Stimulated activated CD8-positive, alpha-beta memory T cell treated with anti-CD3 and anti-CD28 coated beads, Interleukin-2, amount 100 ng/mL, for 1 hour (primary cell): ENCODE measurements around the gene CCNK.

Experiments
- DNase-seq, 2 donors: peaks; one replicate each; pipeline ENCODE4 v3.0.0-alpha.2; 2020; ENCODE audit warnings: low read depth in 2 of 2

Gene CCNK

DNA sequence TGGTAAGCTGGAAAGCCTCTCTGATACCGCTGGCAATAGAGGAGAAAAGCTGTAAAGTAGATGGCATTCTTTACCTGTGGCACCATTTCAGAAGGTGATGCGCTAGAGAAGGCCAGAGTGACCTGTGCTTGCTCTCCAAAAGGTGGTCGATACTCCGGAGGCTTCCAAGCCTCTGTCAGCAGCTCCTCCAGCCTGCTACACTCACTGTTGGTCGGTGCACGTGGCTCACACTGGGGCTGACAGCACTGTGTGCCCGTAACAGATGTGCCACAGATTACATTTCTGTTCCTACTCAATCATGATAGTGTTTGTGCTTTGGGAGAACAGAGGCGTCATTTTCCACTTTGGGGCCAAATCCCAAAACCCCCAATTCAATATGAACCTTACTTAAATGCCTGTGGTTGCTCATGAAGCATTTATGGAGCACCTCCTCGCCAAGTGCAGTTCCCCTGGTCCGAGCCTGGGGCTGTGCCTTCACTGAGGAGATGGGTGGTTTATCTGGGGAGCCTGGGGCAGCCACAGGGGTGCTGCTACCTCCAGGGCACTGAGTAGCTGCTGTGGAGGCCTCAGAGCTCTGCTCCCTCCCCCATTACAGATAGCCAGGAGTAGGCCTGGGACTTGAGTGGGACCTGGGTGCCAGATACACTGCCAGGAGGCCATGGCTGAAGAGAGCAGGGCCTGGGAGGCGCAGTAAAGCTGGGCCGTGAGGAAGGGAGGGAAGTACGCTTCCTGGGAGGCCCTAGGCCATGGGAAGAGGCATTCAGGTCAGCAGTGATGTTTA is 26.8 kb downstream of the CCNK start:
- no peak for DNase-seq

DNA sequence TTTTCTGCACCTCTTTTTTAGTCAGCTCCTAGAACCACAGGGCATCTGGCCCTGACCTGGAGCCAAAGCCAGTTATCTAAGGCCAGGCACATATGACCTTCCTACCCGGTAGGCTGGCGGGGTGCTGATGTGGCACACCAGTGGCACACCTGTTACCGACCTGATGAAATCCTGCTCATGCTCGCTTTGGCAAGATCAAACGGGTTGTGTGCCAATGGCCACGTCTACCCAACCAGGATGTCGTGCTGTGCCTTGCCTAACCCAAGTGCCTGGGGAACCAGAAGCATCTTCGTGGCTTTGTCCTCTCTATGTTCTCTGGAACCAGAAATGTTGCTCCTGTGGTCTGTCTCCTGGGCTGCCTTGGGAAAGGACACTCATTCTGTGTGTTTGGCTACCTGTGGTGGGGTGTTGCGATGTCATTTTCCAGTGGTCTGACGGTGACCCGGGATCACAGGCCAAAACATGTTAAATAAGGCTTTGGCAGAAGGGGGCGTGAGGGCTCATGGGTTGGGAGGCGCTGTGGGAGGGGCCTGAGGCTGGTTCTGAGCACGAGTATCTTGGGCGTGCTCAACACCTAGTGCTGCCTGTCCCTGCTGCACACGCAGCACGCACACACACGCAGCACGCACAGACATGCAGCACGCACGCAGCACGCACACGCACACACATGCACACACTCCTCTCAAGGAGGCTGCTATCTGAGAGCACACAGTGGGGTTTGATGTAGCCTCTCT is 27.9 kb downstream of the CCNK start:
- DNase-seq = no peak

DNA sequence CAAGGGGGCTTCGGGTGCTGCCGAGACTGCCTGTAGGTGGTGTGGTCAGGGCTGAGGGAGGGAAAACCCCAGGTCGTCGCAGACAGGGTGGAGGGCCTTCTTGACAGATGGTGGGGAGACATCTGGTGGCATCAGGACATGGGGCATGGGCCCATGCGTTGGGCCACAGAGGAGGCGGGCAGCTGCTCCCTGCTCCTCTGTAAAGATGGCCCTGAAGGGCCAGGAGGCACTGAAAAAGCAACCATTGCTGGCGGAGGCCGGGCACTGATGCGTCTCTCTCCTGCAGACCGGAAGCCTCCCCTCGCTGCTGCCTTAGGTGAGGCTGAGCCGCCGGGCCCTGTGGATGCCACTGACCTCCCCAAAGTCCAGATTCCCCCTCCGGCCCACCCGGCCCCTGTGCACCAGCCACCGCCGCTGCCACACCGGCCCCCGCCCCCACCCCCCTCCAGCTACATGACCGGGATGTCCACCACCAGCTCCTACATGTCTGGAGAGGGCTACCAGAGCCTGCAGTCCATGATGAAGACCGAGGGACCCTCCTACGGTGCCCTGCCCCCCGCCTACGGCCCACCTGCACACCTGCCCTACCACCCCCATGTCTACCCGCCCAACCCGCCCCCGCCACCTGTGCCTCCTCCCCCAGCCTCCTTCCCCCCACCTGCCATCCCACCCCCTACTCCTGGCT is 28.8 kb downstream of the CCNK start:
- DNase-seq = no peak

DNA sequence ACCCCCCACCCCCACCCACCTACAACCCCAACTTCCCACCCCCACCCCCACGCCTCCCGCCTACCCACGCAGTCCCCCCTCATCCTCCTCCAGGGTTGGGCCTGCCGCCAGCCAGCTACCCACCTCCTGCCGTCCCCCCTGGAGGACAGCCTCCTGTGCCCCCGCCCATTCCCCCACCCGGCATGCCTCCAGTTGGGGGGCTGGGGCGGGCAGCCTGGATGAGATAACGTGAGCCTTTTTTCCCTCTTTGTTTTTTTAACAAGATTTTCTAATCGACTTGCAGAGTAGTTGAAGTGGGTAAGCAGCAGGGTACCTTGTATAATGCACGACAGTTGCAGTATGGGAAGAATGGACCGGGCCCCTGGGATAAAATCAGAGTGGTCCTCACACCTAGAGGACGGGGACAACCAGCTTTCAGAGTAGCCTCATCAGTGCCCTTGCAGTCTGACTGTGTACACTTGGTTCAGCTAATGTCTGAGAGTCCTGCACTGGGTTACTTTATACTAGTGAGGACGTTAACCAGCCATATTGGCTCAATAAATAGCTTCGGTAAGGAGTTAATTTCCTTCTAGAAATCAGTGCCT is 29.4 kb downstream of the CCNK start:
- DNase-seq = no peak

DNA sequence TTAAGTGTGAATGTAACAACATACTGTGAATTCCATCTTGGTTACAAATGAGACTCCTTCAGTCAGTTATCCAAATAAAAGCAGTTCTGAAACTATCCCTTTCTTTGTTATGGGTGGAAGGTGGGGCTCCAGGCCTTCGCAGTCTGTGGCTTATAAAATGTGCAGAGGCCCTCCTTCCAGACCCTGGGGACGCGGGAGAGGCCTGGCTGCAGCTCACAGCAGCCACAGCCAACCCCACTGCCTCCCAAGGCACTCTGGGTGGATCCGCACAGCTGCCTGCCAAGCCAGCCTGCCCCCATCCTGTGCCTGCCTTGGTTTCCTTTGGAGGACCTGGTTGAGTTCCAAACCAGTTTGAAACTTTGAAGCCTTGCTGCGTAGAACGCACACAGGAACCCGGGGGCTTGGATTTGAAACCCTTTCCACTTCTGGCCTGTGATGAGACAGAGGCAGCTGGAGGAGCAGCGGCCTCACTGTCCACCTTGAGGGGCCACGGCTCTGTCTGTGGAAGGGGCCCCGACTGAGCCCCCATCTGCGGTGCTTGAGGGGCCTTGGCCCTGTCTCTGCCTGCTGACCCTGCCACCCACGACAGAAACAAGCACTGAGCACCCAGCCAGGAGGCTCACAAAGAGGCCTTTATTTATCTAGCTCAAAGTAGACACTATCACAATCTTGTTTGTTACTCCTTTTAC is 30.4 kb downstream of the CCNK start:
- DNase-seq = no peak

DNA sequence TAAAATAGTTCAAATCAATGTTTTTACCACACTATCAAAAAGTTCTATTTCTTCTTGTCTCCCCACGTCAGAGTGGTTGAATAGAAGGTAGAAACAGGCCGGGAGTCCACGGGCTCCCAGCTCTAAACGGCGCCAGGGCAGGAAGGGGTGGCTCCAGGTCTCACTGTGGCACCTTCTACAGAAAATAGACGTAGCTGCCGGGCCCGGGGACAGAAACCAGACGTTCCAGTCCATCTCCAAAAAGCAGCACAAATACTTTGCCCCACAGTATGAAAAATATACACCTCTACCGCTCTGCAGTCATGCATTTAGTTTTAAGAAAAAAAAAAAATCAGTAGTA is 30.9 kb downstream of the CCNK start:
- DNase-seq = no peak

DNA sequence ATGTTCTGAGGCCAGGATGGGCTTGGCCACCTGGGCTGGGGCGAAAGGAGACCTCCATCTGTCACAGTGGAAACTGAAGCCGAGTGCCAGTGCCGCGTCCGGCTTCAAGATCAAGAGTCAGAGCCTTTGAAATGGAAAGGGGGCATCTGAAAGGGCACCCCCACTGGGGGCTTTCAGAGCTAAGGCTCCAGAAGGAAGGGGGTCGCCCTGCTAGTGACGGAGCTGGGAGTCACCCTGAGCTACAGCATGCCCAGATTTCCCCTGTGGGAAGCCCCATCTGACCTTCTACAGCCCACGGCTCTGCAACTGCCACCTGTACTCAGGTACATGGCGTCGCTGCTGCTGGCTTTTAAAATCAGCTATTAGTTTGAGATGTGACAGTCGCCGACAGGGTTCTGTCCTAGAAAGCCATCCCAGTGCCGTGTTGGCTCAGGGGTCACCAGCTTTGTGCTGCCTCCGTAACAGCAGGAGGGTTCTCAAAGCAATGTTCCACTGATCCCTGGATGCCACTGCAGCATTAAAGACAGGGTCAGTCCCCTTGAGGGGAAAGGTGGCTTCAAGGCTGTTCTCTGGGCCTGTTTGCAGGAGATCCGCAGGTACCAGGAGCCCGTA is 31.5 kb downstream of the CCNK start:
- no peak for DNase-seq

DNA sequence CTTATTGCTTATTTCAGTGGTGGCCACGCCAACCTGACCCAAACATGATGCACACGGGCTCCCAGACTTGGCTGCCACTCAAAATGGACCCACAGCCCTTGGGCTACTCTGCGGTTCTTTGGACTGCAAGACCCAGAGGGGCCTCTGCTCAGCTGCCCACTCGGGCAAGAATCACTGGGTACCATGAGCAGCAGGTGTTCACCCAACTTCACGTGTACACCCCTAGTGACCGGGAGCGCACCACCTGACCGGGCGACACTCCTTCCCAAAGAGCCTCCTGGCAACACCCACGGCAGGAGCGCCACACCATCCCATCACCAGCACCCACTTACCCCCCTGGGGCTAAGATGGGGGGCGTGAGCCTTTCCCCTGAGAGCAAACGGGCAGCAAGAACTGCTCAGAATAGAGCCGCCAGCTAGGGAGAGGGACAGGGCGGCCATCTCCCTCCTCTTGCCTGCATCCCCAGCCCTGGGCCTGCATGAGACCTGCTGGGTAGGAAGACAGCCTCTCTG is 32.0 kb downstream of the CCNK start:
- DNase-seq = no peak

DNA sequence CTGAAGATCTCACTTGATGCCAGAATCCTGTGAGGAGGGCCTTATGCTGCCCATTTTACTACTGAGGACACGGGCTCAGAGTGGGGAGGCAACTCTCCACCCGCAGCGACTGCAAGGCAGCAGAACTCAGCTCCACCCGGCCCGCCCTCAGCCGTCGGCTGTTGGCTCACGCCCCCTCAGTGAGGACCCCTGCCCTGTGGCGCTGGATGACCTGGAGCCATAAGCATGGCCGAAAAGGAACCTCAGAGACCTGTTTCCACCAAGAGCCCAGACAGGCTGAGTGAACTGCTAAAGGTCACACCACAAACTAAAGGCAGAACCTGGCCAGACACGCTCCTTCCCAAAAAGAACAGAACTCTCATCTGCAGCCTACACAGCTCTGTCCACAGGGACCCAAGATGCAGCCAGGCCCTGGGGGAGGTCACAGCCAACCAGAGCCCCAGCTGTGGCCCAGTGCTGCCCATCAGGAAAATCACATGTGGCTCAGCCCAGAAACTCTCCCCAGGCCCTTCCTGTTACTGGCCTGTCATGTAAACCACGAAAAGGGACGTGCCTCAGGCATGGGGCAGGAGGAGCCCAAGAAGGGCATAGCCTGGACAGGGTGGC is 32.8 kb downstream of the CCNK start:
- DNase-seq = no peak

DNA sequence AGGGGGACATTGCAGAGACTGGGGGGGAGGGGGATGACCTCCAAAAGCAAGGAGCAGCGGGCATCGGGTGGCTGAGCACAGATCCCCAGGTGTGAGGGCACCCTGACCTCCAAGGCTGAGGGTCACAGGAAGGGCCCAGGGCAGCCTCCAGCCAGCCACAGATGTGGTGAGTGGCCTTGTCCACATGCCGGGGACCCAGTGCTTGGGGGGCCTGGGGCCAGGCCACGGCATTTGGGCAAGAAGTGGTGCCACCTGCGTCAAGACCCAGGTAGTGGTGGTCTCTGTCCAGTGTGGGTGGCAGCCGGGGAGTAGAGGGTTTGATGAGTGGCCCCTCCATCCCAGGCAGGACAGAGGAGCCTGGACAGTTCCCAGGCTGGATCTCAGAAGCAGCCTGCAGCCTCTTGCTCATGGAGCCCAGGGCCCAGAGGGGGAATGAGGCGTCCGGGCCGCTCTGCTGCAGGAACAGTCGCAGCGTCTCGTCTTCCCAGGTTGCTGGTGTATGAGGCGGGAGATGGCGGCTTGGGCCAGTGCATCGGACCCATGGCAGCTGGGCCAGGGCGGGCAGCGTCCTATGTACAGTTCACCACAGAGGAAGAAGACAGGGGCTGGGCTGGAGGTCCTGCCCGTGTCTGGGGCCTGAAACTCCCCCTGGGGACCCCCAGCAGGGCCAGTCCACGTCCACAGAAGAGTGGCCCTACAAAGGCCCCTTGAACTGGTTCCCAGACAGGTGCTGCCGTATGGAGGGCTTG is 33.5 kb downstream of the CCNK start:
- DNase-seq = no peak

DNA sequence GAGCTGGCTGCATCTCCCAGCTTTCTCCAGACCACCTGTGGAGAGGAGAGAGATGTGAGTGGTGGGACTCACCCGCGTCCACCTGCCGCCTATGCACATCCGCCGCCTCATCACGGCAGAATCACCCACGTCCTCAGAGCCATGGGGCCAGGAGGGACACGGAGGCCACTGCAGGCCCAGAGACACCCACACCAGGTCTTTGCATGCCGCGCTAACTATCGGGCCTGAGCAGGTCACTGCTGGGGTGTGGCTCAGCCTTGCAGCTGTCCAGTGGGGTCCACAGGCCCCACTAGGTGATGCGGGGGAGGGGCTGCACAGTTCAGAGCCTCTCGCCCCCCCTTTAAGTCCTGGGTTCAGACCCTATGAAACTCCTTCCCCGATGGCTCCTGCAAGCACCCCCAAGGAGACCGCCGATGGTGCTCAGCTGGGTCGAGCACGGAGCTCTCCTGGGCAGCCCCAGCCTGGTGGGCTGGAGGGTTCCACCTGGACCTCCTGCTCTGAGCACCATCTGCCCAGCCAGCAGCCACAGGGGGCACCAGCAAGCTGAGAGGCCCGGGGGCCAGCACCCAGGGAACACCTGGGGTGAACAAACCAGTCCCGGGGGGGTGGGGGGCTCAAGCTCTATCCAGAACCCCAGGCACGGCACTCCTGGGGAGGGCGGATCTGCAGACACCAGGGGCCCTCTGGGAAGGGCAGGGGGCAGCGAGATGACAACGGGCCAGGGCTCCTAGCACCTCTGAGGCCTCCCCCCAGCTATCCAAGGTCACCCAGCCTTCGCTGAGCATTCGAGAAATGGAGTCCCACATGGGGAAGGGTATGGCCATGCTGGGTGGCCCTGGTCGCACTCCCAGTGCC is 34.3 kb downstream of the CCNK start:
- DNase-seq = no peak

DNA sequence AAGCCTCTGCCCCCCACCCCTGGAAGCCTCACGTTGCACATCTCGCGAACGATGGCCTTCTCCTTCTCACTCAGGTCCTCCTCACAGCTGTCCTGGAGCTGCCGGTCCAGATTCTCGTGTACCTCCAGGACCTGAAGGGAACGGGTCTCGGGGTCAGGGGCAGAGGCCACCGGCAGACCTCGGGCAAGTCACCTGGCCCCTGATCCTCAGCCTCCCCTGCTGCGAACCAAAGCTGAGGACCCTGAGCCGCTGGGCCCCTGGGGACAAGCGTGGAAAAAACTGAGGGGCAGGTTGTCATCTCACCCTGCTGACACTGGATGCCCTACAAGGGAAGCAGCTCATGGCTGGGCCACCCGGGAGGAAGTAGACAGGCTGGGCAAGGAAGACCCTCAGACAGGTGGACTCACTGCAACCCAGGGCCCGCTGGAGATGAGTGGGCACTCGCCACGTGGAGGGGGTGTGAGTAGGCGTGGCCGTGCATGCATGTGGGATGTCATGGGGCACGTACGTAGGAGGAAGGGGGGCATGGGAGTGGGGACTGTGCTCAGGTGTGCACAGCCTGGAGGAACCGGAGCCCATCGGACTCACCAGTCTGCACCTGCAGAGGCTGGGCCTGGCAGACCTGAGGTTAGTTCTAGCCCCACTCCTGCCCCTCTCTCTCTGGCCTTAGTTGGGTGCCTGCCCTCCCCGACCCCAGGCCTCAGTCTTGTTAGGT is 35.1 kb downstream of the CCNK start:
- DNase-seq = no peak

DNA sequence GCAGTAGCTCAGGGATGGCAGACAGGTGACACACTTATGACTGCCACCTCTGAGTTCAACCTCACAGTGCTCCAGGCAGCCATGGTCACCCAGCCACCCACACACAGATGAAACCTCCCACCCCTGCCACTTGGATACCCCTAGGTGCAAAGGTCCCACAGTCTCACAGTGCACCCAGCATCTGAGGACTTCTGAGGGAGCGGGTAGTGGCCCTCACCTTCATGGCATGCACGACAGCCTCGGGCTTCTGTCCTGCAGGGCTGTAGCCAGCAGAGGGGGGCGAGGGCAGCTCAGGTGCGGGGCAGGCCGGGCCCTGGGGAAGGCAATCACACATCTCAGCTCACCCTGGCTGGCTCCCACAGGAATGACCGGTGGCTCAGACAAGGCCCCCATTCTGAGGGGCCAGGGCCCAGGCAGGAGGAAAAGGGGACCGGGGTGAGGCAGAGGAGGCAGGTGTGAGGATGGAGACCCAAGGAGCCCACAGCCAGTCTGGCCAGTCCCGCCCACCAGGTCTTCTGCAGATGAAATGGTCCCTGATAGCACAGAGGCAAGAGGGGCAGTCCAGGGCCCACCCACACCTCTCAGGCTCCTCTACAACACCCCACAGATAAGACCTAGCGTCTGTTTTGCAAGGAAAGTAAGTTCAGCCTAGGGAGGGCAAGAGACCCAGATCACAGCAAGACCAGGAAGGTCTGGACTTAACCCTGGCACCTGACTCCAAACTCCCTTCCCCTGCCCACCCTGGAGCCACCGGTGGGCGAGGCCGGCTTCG is 35.8 kb downstream of the CCNK start:
- DNase-seq = no peak

DNA sequence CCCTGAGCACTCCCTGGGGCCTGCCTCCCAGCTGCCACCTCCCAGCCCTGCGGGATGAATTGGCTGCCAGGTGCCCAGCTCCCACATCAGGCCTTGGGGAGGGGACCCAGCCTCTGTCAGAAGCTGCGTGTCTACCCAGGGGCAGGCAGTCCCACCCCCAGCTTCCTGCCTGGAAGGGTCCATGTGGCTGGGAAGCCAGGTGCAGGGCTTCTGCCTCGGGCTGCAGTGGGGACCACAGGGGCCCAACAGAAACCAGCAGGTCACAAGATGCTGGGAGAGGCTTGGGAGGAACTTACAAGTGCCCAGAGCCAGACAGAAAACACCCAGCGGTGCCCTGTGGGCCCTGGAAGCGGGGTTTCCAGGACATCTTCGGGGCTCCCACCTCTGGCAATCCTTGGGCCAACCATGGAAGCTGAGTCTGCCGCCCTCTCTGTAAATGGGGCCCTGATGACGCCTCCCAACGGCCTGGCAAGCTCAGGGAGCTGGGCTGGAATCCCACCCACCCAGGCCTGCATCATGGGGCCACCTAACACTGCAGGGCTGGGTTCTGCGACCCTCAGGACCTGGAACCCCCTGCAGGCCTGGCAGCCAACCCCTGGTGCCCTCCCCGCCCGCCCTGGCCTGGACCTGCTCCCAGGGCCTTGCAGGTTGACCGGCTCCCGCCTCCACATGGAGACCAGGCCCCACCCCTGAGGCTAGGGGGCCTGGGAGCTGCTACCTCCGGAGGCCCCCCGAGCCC is 36.6 kb downstream of the CCNK start:
- DNase-seq = no peak

DNA sequence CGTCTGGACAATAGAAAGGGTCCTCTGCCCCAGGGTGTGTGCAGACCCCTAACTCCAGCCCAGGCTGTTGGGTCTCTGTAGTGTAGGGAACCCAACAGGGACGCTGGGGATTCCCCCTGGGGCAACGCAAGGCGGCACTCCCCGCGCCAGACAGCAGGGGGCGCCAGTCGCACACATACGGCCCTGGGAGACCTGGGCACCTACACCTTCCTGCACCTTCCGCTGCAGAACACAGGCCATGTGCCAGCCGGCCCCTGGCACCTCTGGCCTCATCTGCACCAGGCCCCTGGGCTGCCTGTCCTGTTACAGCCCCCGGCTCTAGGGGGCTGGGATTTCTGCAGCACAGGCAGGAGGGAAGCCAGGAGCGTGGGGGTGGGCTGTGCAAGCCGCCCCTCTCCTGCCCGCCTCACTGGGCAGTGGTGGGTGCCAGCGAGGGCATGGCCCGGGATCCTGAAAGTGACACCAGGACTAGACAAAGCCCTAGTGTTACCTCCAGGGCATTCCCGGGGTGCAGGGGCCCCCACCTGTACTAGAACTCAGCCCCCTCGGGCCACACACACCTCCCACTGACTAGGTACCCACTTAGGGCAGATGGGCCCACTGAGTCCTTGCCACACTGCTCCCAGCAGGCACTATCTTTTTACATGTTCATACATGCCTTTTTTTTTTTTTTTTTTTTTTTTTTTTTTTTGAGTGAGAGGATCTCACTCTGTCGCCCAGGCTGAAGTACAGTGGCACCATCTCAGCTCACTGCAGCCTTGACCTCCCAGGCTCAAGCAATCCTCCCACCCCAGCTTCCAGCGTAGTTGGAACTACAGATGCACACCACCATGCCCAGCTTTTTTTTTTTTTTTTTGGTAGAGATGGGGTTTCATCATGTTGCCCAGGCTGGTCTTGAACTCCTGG is 37.5 kb downstream of the CCNK start:
- peak; percentile 57 to 61 for DNase-seq

DNA sequence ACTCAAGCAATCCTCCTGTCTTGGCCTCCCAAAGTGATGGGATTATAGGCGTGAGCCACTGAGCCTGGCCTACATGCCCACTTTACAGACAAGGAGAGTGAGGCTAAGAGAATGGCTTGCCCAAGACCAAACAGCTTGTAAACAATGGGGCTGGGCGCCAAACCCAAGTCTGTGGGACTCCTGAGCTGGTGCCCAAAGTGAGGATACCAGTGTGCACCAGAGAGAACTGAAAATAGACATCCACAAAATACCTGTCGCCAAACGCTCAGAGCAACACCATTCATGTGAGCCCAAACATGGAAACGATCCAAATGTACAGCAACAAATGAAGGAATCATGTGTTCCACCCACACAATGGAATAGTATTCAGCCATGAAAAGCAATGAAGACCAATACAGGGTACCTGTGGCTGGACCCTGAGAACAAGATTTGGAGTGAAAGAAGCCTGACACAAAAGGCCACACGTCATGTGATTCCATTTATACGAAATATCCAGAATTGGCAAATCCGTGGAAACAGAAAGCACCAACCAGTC is 38.2 kb downstream of the CCNK start:
- DNase-seq = no peak
